ENCODE data around the gene NIP7.

DNA sequence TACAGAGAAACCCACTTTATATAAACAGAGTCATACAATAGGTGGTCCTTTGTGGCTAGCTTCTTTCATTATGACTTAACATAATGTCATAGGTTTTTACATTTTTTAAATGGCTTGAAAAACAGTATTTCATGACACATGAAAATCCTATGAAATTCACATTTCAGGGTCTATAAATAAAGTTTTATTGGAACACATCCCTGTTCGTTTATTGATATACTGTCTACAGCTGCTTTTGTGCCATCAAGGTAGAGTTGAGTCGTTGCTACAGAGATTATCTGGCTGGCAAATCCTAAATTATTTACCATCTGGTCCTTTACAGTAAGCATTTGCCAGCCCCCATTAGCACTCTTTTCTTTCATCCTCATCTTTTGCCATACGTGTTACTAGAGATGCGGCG, 26.1 kb upstream of the NIP7 start:
- no peak for TF ChIP-seq EZH2 (IDR thresholded peaks at IDR 0.05)
- TF ChIP-seq, protein P1, sequence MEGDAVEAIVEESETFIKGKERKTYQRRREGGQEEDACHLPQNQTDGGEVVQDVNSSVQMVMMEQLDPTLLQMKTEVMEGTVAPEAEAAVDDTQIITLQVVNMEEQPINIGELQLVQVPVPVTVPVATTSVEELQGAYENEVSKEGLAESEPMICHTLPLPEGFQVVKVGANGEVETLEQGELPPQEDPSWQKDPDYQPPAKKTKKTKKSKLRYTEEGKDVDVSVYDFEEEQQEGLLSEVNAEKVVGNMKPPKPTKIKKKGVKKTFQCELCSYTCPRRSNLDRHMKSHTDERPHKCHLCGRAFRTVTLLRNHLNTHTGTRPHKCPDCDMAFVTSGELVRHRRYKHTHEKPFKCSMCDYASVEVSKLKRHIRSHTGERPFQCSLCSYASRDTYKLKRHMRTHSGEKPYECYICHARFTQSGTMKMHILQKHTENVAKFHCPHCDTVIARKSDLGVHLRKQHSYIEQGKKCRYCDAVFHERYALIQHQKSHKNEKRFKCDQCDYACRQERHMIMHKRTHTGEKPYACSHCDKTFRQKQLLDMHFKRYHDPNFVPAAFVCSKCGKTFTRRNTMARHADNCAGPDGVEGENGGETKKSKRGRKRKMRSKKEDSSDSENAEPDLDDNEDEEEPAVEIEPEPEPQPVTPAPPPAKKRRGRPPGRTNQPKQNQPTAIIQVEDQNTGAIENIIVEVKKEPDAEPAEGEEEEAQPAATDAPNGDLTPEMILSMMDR (IDR thresholded peaks at IDR 0.05) = no peak

All from neural progenitor cell (in vitro differentiated cells).